Vagina (tissue), 2 donors: ENCODE data around the gene LGI1. TPM values are rescaled to one million over a fixed set of nuclear protein-coding genes. Genes with fewer than 3 reads are reported as not detected.

Experiments
- DNase-seq, 2 donors: peaks; one replicate each; pipeline ENCODE4 v3.0.0-alpha.2; 2017; ENCODE audit errors: extremely low spot score in 2 of 2
- H3K27ac ChIP-seq: fragments of 200-600 bp; sonication (generic); one replicate; pipeline ENCODE4 v1.5.1; 2019
- H3K27me3 ChIP-seq: fragments of 200-600 bp; sonication (generic); one replicate; pipeline ENCODE4 v1.5.1; 2019
- H3K36me3 ChIP-seq, 2 donors: fragments of 200-600 bp; sonication (generic); one replicate each; pipeline ENCODE4 v1.5.1; 2017 to 2019
- H3K4me1 ChIP-seq: fragments of 200-600 bp; sonication (generic); one replicate; pipeline ENCODE4 v1.5.1; 2019
- H3K4me3 ChIP-seq, 2 donors: fragments of 200-600 bp; sonication (generic); 1 replicate in 1 of 2; 2 replicates in 1 of 2; pipeline ENCODE4 v1.5.1; 2016 to 2019
- H3K9me3 ChIP-seq: fragments of 200-600 bp; sonication (generic); one replicate; pipeline ENCODE4 v1.5.1; 2019
- CTCF ChIP-seq, 3 experiments: fragments of 450-650 bp in 2 of 3; fragments of 200-600 bp in 1 of 3; sonication (generic) in 1 of 3; IDR thresholded peaks; one replicate each; pipeline ENCODE4 v1.5.1; 2017 to 2019; ENCODE audit warnings: antibody characterized with exemption in 3 of 3, mild to moderate bottlenecking in 2 of 3, moderate library complexity in 2 of 3
- POLR2A ChIP-seq, 2 donors: fragments of 450-650 bp; IDR thresholded peaks; one replicate each; pipeline ENCODE4 v1.6.1; 2017; ENCODE audit warnings: antibody characterized with exemption in 2 of 2, mild to moderate bottlenecking in 2 of 2, moderate library complexity in 2 of 2
- POLR2AphosphoS5 ChIP-seq, 2 donors: sonication (generic); formaldehyde crosslinking; IDR thresholded peaks; one replicate each; pipeline ENCODE4 v1.9.0; 2017; ENCODE audit warnings: antibody characterized with exemption in 2 of 2, mild to moderate bottlenecking in 2 of 2, low read depth in 1 of 2; ENCODE audit not compliant: insufficient read depth in 1 of 2
- intact Hi-C: fragments of 100-400 bp; cut with DNase I; formaldehyde crosslinking; loops from one replicate; pipeline ENCODE4 v1.15.1; 2023
- total RNA-seq: library from RNA; depleted of rRNA; stranded (reverse); fragments of >200 nt; gene quantifications from one replicate; pipeline ENCODE4 v1.2.3, GENCODE V29; 2016

Gene LGI1
- total RNA-seq, 1 donor from 2014 or later: 0.74 TPM

- H3K4me3 ChIP-seq: no peak overlapping the region
- no peaks in the 10 kb centered on the region for H3K27me3 ChIP-seq
- intact Hi-C loops: no loop called here
- H3K4me1 ChIP-seq: no peaks in the 10 kb centered on the region
- no peaks in the 10 kb centered on the region for H3K9me3 ChIP-seq
- DNase-seq: no peak
- TF ChIP-seq POLR2AphosphoS5 (IDR thresholded peaks at IDR 0.05; ENCODE audit: insufficient read depth in 1 of 2, low read depth in 1 of 2) (no peak), CTCF (IDR thresholded peaks at IDR 0.05) (no peak), POLR2A (IDR thresholded peaks at IDR 0.05) (no peak)
- no peaks in the 10 kb centered on the region for H3K36me3 ChIP-seq
- no peak overlapping the region for H3K27ac ChIP-seq
Measured at GRCh38 chr10:93841961-93842360, 84.2 kb downstream of the LGI1 start.

- no peak overlapping the region for H3K4me3 ChIP-seq
- H3K27ac ChIP-seq: no peak overlapping the region
- DNase-seq: no peak
- no peaks in the 10 kb centered on the region for H3K36me3 ChIP-seq
- no peaks in the 10 kb centered on the region for H3K27me3 ChIP-seq
- H3K4me1 ChIP-seq: no peaks in the 10 kb centered on the region
- TF ChIP-seq POLR2A (IDR thresholded peaks at IDR 0.05): no peak
- no peak for TF ChIP-seq CTCF (IDR thresholded peaks at IDR 0.05)
- no peak for TF ChIP-seq POLR2AphosphoS5 (IDR thresholded peaks at IDR 0.05; ENCODE audit: insufficient read depth in 1 of 2, low read depth in 1 of 2)
- intact Hi-C loops: no loop called here
- no peaks in the 10 kb centered on the region for H3K9me3 ChIP-seq
Measured at GRCh38 chr10:93844979-93845626, 87.4 kb downstream of the LGI1 start.

Other genes starting within 250 kb of the LGI1 start
- 1.5 TPM for gene FFAR4, start 191.3 kb upstream of the LGI1 start, total RNA-seq
- gene RBP4, start 156.7 kb upstream of the LGI1 start, total RNA-seq: 36.8 TPM
- gene PDE6C, start 145.4 kb upstream of the LGI1 start, total RNA-seq: not detected
- gene FRA10AC1, start 55.3 kb upstream of the LGI1 start, total RNA-seq: 15.7 TPM
- gene SLC35G1, start 136.0 kb downstream of the LGI1 start, total RNA-seq: 3.4 TPM
- gene PLCE1, start 236.0 kb downstream of the LGI1 start, total RNA-seq: 13.0 TPM